Stimulated activated CD4-positive, alpha-beta T cell treated with anti-CD3 and anti-CD28 coated beads, Interleukin-2, amount 100 ng/mL, for 4 hours (primary cell): Measurements from ENCODE around the gene ARID5B.
"Not testable (repeated sequence)": the region's sequence is repeated elsewhere in the genome, so short reads cannot be mapped to it uniquely, and the experiment has no call there.

Experiments
- DNase-seq: peaks from one replicate; pipeline ENCODE4 v3.0.0-alpha.2; 2020; ENCODE audit warnings: low read depth

The ARID5B gene

GRCh38 chr10:62016623-62017490, 115.4 kb downstream of the ARID5B start:
- DNase-seq, result no peak

GRCh38 chr10:62017491-62017870, 116.0 kb downstream of the ARID5B start:
- DNase-seq, result no peak

GRCh38 chr10:62018131-62018911, 116.8 kb downstream of the ARID5B start:
- DNase-seq, result no peak

- no peak for DNase-seq
Measured at GRCh38 chr10:62019013-62019684, 117.7 kb downstream of the ARID5B start.

- no peak for DNase-seq
Measured at GRCh38 chr10:62019685-62020359, 118.3 kb downstream of the ARID5B start.

- DNase-seq, result no peak
Measured at GRCh38 chr10:62021128-62021665, 119.7 kb downstream of the ARID5B start.

GRCh38 chr10:62021978-62022802, 120.7 kb downstream of the ARID5B start:
- no peak for DNase-seq

GRCh38 chr10:62022830-62023229, 121.3 kb downstream of the ARID5B start:
- DNase-seq, result no peak

GRCh38 chr10:62023329-62023728, 121.8 kb downstream of the ARID5B start:
- no peak for DNase-seq

- no peak for DNase-seq
Measured at GRCh38 chr10:62024026-62024701, 122.7 kb downstream of the ARID5B start.

GRCh38 chr10:62025134-62025794, 123.8 kb downstream of the ARID5B start:
- DNase-seq, result no peak

- no peak for DNase-seq
Measured at GRCh38 chr10:62025901-62026879, 124.7 kb downstream of the ARID5B start.

- DNase-seq, result no peak
Measured at GRCh38 chr10:62027841-62028501, 126.5 kb downstream of the ARID5B start.

GRCh38 chr10:62028502-62028842, 127.0 kb downstream of the ARID5B start:
- not testable (repeated sequence) for DNase-seq

- no peak for DNase-seq
Measured at GRCh38 chr10:62029401-62029800, 127.9 kb downstream of the ARID5B start.

GRCh38 chr10:62031507-62031906, 130.0 kb downstream of the ARID5B start:
- DNase-seq, result no peak

- DNase-seq, result no peak
Measured at GRCh38 chr10:62033125-62033524, 131.6 kb downstream of the ARID5B start.

- DNase-seq, result no peak
Measured at GRCh38 chr10:62034096-62034640, 132.7 kb downstream of the ARID5B start.
